ENCODE results near the gene MAP3K10.
A peak's percentile ranks its signal among the peaks of the same experiment; 100 is the strongest.

Gene MAP3K10

GRCh38 chr19:40252395-40252794 lies 61.2 kb downstream of the MAP3K10 start:
- Histone ChIP-seq H2AFZ (ENCODE audit: low read length) (no peak overlapping the region), H3K23ac (ENCODE audit: low read depth, low read length, poor library complexity) (no peak overlapping the region), H3K4me3 (ENCODE audit: low read length in 2 of 2) (no peak overlapping the region), H3K36me3 (replicated peaks in 1 of 2; ENCODE audit: control insufficient read depth in 2 of 2, insufficient read depth in 2 of 2, low read length in 2 of 2) (peaks cover 27 to 86% of the 10 kb centered on the region in 2 donors), H3K4me1 (ENCODE audit: control insufficient read depth in 2 of 2, insufficient read depth in 1 of 2, low read depth in 1 of 2, low read length in 2 of 2) (no peaks in the 10 kb centered on the region), H3K14ac (ENCODE audit: low read length) (no peak overlapping the region), H2BK5ac (ENCODE audit: low read length) (no peak overlapping the region), H3K79me1 (ENCODE audit: low read depth, low read length) (peaks cover 5% of the 10 kb centered on the region), H4K8ac (ENCODE audit: low read depth, low read length) (no peak overlapping the region), H3K9ac (ENCODE audit: low read depth, low read length, poor library complexity) (no peak overlapping the region), H3K27ac (replicated peaks; ENCODE audit: low read length) (no peak overlapping the region), H3K4ac (ENCODE audit: low read length) (no peak overlapping the region), H3K18ac (ENCODE audit: low read length) (no peak overlapping the region), H2BK15ac (ENCODE audit: low read length) (no peak overlapping the region), H3K27me3 (ENCODE audit: control insufficient read depth in 3 of 3, insufficient read depth in 3 of 3, low read depth in 1 of 3, low read length in 3 of 3) (no peaks in the 10 kb centered on the region), H4K91ac (ENCODE audit: low read depth, low read length, poor library complexity) (no peak overlapping the region), H2AK5ac (ENCODE audit: low read depth, low read length) (no peak overlapping the region), H3K4me2 (ENCODE audit: insufficient read depth, low read length, poor library complexity, severe bottlenecking) (no peak overlapping the region), H2BK120ac (ENCODE audit: low read depth, low read length) (no peak overlapping the region), H3K9me3 (replicated peaks in 1 of 2; ENCODE audit: control insufficient read depth in 2 of 2, insufficient read depth in 1 of 2, low read depth in 1 of 2, low read length in 2 of 2) (no peaks in the 10 kb centered on the region), H2BK12ac (ENCODE audit: low read length) (no peak overlapping the region)
- WGBS, 2 donors (ENCODE audit: extremely low coverage in 2 of 2, insufficient read length in 2 of 2, insufficient replicate concordance in 1 of 2): no CpG with 5 or more reads among the region's 7 CpGs
- no peak for DNase-seq (ENCODE audit: low spot score)

GRCh38 chr19:40253611-40254092 lies 62.4 kb downstream of the MAP3K10 start:
- Histone ChIP-seq H3K14ac (ENCODE audit: low read length) (no peak overlapping the region), H2BK5ac (ENCODE audit: low read length) (no peak overlapping the region), H2BK15ac (ENCODE audit: low read length) (no peak overlapping the region), H3K27ac (replicated peaks; ENCODE audit: low read length) (no peak overlapping the region), H3K18ac (ENCODE audit: low read length) (no peak overlapping the region), H3K23ac (ENCODE audit: low read depth, low read length, poor library complexity) (no peak overlapping the region), H3K4me2 (ENCODE audit: insufficient read depth, low read length, poor library complexity, severe bottlenecking) (no peak overlapping the region), H4K8ac (ENCODE audit: low read depth, low read length) (no peak overlapping the region), H3K9me3 (replicated peaks in 1 of 2; ENCODE audit: control insufficient read depth in 2 of 2, insufficient read depth in 1 of 2, low read depth in 1 of 2, low read length in 2 of 2) (no peaks in the 10 kb centered on the region), H3K4me3 (ENCODE audit: low read length in 2 of 2) (peak overlapping the region in 1 of 2 donors; percentile 33), H2AK5ac (ENCODE audit: low read depth, low read length) (no peak overlapping the region), H3K9ac (ENCODE audit: low read depth, low read length, poor library complexity) (no peak overlapping the region), H3K4ac (ENCODE audit: low read length) (no peak overlapping the region), H2BK120ac (ENCODE audit: low read depth, low read length) (no peak overlapping the region), H3K27me3 (ENCODE audit: control insufficient read depth in 3 of 3, insufficient read depth in 3 of 3, low read depth in 1 of 3, low read length in 3 of 3) (no peaks in the 10 kb centered on the region), H3K79me1 (ENCODE audit: low read depth, low read length) (peaks cover 5% of the 10 kb centered on the region), H3K36me3 (replicated peaks in 1 of 2; ENCODE audit: control insufficient read depth in 2 of 2, insufficient read depth in 2 of 2, low read length in 2 of 2) (peaks cover 27 to 78% of the 10 kb centered on the region in 2 donors), H2BK12ac (ENCODE audit: low read length) (no peak overlapping the region), H4K91ac (ENCODE audit: low read depth, low read length, poor library complexity) (no peak overlapping the region), H2AFZ (ENCODE audit: low read length) (no peak overlapping the region), H3K4me1 (ENCODE audit: control insufficient read depth in 2 of 2, insufficient read depth in 1 of 2, low read depth in 1 of 2, low read length in 2 of 2) (no peaks in the 10 kb centered on the region)
- WGBS, 2 donors (ENCODE audit: extremely low coverage in 2 of 2, insufficient read length in 2 of 2, insufficient replicate concordance in 1 of 2): no CpG with 5 or more reads among the region's 8 CpGs
- DNase-seq (ENCODE audit: low spot score): no peak

GRCh38 chr19:40254714-40255418 lies 63.6 kb downstream of the MAP3K10 start:
- Histone ChIP-seq H3K4me2 (ENCODE audit: insufficient read depth, low read length, poor library complexity, severe bottlenecking) (no peak overlapping the region), H3K4ac (ENCODE audit: low read length) (no peak overlapping the region), H3K14ac (ENCODE audit: low read length) (no peak overlapping the region), H2BK120ac (ENCODE audit: low read depth, low read length) (no peak overlapping the region), H3K18ac (ENCODE audit: low read length) (no peak overlapping the region), H4K8ac (ENCODE audit: low read depth, low read length) (no peak overlapping the region), H3K9me3 (replicated peaks in 1 of 2; ENCODE audit: control insufficient read depth in 2 of 2, insufficient read depth in 1 of 2, low read depth in 1 of 2, low read length in 2 of 2) (no peaks in the 10 kb centered on the region), H2BK5ac (ENCODE audit: low read length) (no peak overlapping the region), H3K36me3 (replicated peaks in 1 of 2; ENCODE audit: control insufficient read depth in 2 of 2, insufficient read depth in 2 of 2, low read length in 2 of 2) (peaks cover 27 to 69% of the 10 kb centered on the region in 2 donors), H4K91ac (ENCODE audit: low read depth, low read length, poor library complexity) (no peak overlapping the region), H3K27me3 (ENCODE audit: control insufficient read depth in 3 of 3, insufficient read depth in 3 of 3, low read depth in 1 of 3, low read length in 3 of 3) (no peaks in the 10 kb centered on the region), H2BK15ac (ENCODE audit: low read length) (no peak overlapping the region), H3K79me1 (ENCODE audit: low read depth, low read length) (peaks cover 5% of the 10 kb centered on the region), H2AFZ (ENCODE audit: low read length) (no peak overlapping the region), H2AK5ac (ENCODE audit: low read depth, low read length) (no peak overlapping the region), H2BK12ac (ENCODE audit: low read length) (no peak overlapping the region), H3K23ac (ENCODE audit: low read depth, low read length, poor library complexity) (peak overlapping the region; percentile 59), H3K4me1 (ENCODE audit: control insufficient read depth in 2 of 2, insufficient read depth in 1 of 2, low read depth in 1 of 2, low read length in 2 of 2) (no peaks in the 10 kb centered on the region), H3K27ac (replicated peaks; ENCODE audit: low read length) (no peak overlapping the region), H3K4me3 (ENCODE audit: low read length in 2 of 2) (no peak overlapping the region), H3K9ac (ENCODE audit: low read depth, low read length, poor library complexity) (no peak overlapping the region)
- WGBS, 2 donors (ENCODE audit: extremely low coverage in 2 of 2, insufficient read length in 2 of 2, insufficient replicate concordance in 1 of 2): no CpG with 5 or more reads among the region's 16 CpGs
- no peak for DNase-seq (ENCODE audit: low spot score)

GRCh38 chr19:40255619-40256166 lies 64.5 kb downstream of the MAP3K10 start:
- Histone ChIP-seq H3K18ac (ENCODE audit: low read length) (no peak overlapping the region), H2BK5ac (ENCODE audit: low read length) (peak overlapping the region; percentile 62), H2AK5ac (ENCODE audit: low read depth, low read length) (no peak overlapping the region), H3K9ac (ENCODE audit: low read depth, low read length, poor library complexity) (peak overlapping the region; percentile 30), H3K27me3 (ENCODE audit: control insufficient read depth in 3 of 3, insufficient read depth in 3 of 3, low read depth in 1 of 3, low read length in 3 of 3) (no peaks in the 10 kb centered on the region), H3K23ac (ENCODE audit: low read depth, low read length, poor library complexity) (no peak overlapping the region), H4K8ac (ENCODE audit: low read depth, low read length) (no peak overlapping the region), H2BK15ac (ENCODE audit: low read length) (no peak overlapping the region), H3K9me3 (replicated peaks in 1 of 2; ENCODE audit: control insufficient read depth in 2 of 2, insufficient read depth in 1 of 2, low read depth in 1 of 2, low read length in 2 of 2) (no peaks in the 10 kb centered on the region), H3K4me1 (ENCODE audit: control insufficient read depth in 2 of 2, insufficient read depth in 1 of 2, low read depth in 1 of 2, low read length in 2 of 2) (no peaks in the 10 kb centered on the region), H2BK12ac (ENCODE audit: low read length) (no peak overlapping the region), H3K27ac (replicated peaks; ENCODE audit: low read length) (no peak overlapping the region), H3K79me1 (ENCODE audit: low read depth, low read length) (peaks cover 5% of the 10 kb centered on the region), H3K4ac (ENCODE audit: low read length) (no peak overlapping the region), H3K14ac (ENCODE audit: low read length) (no peak overlapping the region), H4K91ac (ENCODE audit: low read depth, low read length, poor library complexity) (no peak overlapping the region), H3K4me2 (ENCODE audit: insufficient read depth, low read length, poor library complexity, severe bottlenecking) (no peak overlapping the region), H2BK120ac (ENCODE audit: low read depth, low read length) (no peak overlapping the region), H3K36me3 (replicated peaks in 1 of 2; ENCODE audit: control insufficient read depth in 2 of 2, insufficient read depth in 2 of 2, low read length in 2 of 2) (peaks cover 27 to 67% of the 10 kb centered on the region in 2 donors), H2AFZ (ENCODE audit: low read length) (no peak overlapping the region), H3K4me3 (ENCODE audit: low read length in 2 of 2) (no peak overlapping the region)
- WGBS, 2 donors (ENCODE audit: extremely low coverage in 2 of 2, insufficient read length in 2 of 2, insufficient replicate concordance in 1 of 2): no CpG with 5 or more reads among the region's 3 CpGs
- DNase-seq (ENCODE audit: low spot score): no peak
